ENCODE results near the gene PPP1R14B.
"Not testable (repeated sequence)": the region's sequence is repeated elsewhere in the genome, so short reads cannot be mapped to it uniquely, and the experiment has no call there.

Gene PPP1R14B

DNA sequence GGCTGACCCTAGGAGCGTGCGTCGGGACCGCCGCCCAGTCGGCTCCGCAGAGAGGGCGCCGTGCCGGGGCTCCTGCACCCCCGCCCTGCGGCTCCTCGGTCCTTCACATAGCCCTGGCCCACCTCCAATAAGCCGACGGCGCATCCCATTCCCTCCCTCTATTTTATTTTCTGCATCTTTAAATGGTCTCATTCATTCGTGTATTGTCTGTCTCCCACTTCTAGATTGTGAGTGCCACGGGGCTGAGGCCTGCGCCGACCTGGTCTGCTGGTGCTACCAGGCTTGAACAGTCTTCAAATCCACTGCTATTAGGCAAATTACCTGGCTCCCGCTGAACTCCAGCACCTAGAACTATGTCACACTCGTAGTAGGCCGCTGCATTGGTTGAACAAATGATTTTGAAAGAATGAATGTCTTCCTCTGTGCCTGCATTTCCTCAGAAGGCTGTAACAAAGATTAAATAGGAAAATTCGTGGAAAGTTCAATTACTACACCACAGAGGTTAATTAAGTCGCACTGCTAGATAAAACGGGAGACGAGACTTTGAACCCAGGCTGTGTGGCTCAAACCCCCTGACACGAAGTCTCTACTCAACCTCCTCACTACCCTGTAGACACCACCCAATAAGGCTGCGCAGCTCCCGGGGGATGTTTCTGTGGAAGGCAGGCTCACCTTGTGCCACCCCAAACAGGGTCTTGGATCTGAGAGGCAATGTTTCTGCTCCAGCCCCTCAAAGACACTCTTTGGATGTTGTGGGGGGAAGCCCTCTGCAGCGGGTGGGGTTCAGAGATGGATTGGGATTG, 1.2 kb upstream of the PPP1R14B start:
- TF ChIP-seq, protein P1, sequence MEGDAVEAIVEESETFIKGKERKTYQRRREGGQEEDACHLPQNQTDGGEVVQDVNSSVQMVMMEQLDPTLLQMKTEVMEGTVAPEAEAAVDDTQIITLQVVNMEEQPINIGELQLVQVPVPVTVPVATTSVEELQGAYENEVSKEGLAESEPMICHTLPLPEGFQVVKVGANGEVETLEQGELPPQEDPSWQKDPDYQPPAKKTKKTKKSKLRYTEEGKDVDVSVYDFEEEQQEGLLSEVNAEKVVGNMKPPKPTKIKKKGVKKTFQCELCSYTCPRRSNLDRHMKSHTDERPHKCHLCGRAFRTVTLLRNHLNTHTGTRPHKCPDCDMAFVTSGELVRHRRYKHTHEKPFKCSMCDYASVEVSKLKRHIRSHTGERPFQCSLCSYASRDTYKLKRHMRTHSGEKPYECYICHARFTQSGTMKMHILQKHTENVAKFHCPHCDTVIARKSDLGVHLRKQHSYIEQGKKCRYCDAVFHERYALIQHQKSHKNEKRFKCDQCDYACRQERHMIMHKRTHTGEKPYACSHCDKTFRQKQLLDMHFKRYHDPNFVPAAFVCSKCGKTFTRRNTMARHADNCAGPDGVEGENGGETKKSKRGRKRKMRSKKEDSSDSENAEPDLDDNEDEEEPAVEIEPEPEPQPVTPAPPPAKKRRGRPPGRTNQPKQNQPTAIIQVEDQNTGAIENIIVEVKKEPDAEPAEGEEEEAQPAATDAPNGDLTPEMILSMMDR (IDR thresholded peaks at IDR 0.05; ENCODE audit: low read depth, low read length, missing control alignments) = no peak
- H3K4me3 ChIP-seq (ENCODE audit: low read depth, low read length) = peak overlapping the region; percentile 65
- in situ Hi-C loops (cut with HindIII; ENCODE audit: low sequenced_read_pairs) = no loop called here
- no peak for DNase-seq (ENCODE audit: low read depth)

DNA sequence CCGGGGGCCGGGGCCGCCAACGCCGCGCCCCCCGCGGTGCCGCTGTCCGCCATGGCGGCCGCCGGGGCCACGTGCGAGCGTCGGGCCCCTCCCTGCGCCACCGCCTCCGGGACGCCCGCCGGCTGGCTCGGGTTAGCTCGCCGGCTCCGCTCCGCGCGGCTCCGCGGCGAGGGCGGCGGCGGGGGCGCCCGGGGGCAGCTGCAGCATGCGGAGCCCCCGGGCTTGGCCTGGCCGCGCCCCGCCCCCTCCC, 197 bp downstream of the PPP1R14B start:
- DNase-seq (ENCODE audit: low read depth); in situ Hi-C loops (cut with HindIII; ENCODE audit: low sequenced_read_pairs): not testable (repeated sequence)
- H3K4me3 ChIP-seq (ENCODE audit: low read depth, low read length) = peak overlapping the region; percentile 71

DNA sequence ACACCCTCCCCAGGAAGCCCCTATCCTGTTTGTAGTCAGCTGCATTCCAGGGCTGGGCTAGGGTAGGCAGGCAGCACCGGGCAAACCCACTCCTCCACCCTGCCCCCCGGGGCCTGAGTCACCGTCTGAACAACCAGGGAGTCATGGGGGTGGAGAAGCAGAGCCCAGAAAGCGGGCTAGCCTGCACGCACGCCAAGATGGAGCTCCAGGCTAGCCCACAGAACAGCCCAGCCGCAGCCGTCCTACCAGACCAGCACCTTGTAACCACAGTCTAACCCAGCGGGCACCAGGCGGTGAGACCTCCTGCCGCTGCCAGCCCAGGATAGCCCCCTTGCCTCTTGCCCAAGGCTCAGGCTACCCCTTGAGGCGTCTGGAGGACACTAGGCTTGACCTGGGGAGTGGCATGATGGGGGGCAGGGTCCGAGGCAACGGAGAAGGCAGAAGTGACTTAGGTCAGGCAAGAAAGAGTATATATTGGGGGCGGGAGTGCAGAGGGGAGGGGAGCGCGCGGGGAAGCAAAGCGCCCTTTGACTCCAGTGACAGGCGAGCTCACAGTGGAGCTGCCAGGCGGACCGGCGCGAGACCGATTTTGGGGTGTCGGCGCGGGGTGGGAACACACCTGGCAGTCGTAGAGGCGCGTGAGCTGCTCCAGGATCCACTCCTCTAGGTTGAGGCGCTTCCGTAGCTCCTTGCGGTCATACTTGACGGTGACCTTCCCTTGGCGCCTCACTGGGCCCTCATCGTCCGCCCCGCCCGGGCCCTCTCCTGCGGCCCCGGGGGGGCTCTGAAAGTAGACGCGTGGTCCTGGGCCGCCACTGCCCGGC, 734 bp downstream of the PPP1R14B start:
- TF ChIP-seq, protein P1 (IDR thresholded peaks at IDR 0.05; ENCODE audit: low read depth, low read length, missing control alignments) = no peak
- peak overlapping the region; percentile 71 for H3K4me3 ChIP-seq (ENCODE audit: low read depth, low read length)
- DNase-seq (ENCODE audit: low read depth) = no peak
- in situ Hi-C loops (cut with HindIII; ENCODE audit: low sequenced_read_pairs) = no loop called here

DNA sequence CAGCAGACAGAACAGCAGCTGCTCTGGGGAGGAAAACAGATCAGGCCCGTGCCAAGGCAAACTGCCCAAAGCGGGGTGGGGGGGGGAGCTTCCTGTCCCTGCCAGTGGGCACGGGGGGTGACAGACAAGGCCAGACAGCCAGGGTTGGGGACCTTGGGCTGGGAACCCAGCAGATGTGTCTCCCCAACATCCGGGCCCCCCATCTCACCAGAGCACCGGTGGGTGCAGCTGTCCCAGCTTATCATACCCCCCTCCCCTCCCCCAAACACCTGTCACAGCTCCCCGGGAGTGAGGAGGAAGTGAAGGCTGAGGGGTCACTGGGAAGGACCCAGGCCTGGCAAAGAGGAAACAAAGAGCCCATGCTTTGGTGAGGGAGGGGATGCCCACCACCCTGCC, 1.3 kb downstream of the PPP1R14B start:
- in situ Hi-C loops (cut with HindIII; ENCODE audit: low sequenced_read_pairs) = no loop called here
- no peak for DNase-seq (ENCODE audit: low read depth)

DNA sequence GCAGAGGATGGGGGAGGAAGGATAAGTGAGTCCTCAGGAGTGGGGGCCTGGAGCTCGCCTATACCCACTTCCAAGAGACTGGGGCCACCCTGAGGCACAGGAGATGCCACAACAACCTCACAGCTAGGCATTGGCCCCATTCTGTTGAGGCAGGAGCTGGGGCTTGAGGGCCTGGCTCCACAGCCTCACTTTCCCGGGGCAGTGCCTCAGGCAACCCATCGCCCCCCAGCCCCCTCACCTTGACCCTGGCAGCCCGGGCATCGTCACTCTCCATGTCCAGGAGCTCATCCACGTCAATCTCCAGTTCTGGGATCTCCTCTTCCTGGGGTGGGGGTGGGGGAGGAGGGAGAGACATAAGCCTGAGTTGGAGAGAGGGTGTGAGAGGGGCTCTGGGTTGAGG, 1.8 kb downstream of the PPP1R14B start:
- TF ChIP-seq, protein P1 (IDR thresholded peaks at IDR 0.05; ENCODE audit: low read depth, low read length, missing control alignments) = no peak
- in situ Hi-C loops (cut with HindIII; ENCODE audit: low sequenced_read_pairs) = no loop called here
- peak overlapping the region; percentile 71 for H3K4me3 ChIP-seq (ENCODE audit: low read depth, low read length)
- no peak for DNase-seq (ENCODE audit: low read depth)

More for the DNA sequence above, 1.3 kb downstream of the PPP1R14B start:
- TF ChIP-seq, protein P1 (IDR thresholded peaks at IDR 0.05; ENCODE audit: low read depth, low read length, missing control alignments) = no peak
- peak overlapping the region; percentile 71 for H3K4me3 ChIP-seq (ENCODE audit: low read depth, low read length)

DNA sequence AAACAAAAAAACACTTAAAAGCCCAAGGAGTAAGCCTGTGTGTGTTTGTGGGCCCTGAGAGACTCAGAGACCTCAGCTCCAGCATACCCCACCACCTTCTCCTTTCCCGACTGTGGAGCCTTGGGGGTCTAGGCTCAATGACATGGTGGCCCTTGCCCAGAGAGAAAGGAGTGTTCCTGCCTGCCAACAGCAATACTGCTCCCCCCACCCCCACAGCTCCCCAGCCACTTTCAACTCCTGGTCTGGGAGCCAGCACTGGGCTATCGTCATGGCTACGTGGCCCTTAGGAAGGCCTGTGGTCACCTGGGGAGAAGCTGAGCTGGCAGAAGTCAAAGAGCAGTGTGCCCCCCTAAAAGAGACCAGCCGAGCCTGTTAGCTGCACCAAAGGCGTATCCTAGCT, 2.6 kb downstream of the PPP1R14B start:
- no peak for DNase-seq (ENCODE audit: low read depth)
- TF ChIP-seq, protein P1 (IDR thresholded peaks at IDR 0.05; ENCODE audit: low read depth, low read length, missing control alignments) = no peak
- in situ Hi-C loops (cut with HindIII; ENCODE audit: low sequenced_read_pairs) = no loop called here
- no peak overlapping the region for H3K4me3 ChIP-seq (ENCODE audit: low read depth, low read length)

Data from astrocyte of the cerebellum (primary cell).